Measurements from ENCODE around the gene POLH.
"Not testable (repeated sequence)": the region's sequence is repeated elsewhere in the genome, so short reads cannot be mapped to it uniquely, and the experiment has no call there.

DNA sequence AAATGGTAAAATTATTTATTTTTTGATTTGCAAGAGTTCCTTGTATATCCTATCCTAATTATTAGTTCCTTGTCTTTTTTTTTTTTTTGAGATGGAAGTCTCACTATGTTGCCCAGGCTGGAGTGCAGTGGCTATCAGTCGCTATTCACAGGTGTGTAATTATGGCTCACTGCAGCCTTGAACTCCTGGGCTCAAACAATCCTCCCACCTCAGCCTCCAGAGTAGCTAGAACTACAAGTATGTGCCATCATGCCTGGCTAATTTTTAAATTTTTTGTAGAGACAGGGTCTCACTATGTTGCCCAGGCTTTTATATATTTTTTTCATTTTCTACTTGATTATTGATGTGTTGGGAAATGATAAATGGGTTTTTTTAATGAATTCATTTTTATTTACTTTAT, 13.6 kb downstream of the POLH start:
- TF ChIP-seq POLR2A, POLR2AphosphoS5 (IDR thresholded peaks at IDR 0.05): not testable (repeated sequence)
- TF ChIP-seq, protein P1, sequence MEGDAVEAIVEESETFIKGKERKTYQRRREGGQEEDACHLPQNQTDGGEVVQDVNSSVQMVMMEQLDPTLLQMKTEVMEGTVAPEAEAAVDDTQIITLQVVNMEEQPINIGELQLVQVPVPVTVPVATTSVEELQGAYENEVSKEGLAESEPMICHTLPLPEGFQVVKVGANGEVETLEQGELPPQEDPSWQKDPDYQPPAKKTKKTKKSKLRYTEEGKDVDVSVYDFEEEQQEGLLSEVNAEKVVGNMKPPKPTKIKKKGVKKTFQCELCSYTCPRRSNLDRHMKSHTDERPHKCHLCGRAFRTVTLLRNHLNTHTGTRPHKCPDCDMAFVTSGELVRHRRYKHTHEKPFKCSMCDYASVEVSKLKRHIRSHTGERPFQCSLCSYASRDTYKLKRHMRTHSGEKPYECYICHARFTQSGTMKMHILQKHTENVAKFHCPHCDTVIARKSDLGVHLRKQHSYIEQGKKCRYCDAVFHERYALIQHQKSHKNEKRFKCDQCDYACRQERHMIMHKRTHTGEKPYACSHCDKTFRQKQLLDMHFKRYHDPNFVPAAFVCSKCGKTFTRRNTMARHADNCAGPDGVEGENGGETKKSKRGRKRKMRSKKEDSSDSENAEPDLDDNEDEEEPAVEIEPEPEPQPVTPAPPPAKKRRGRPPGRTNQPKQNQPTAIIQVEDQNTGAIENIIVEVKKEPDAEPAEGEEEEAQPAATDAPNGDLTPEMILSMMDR (IDR thresholded peaks at IDR 0.05) = not testable (repeated sequence)
